HG03064 (cell line): Measurements from ENCODE around the gene RPS27.

Source experiments
- ATAC-seq: cut with Tn5 transposase; IDR thresholded peaks from one replicate; pipeline ENCODE4 v1.9.1; 2021; ENCODE audit warnings: low read depth; ENCODE audit not compliant: unreplicated experiment

Gene RPS27

DNA sequence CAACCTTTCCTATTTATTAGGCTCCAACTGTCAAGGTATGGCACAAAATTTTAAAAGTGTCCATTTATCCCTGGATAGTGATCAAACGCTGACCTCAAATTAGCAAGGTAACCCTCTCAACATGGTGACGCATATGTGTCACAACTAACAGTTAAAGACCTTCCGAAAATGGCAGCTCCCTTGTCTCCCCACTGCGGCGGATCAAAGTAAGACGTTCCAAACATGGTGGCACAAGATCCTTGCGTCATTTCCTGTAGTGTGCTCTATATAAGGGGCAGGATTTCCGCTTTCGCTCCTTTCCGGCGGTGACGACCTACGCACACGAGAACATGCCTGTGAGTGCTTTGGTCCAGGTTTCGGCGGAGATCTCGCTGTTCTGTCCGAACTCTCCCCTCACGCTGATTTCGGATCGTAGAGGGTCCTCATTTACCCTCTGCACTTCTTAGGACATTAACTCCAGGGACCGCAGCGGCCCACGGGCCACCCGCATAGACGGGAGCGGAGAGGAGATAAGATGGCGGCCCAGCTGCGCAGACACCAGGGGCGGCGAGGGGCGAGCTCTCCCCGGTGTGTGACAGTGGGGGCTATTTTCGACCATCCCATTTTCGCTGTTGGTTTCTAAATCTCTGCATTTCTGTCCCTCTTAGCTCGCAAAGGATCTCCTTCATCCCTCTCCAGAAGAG, at the start of gene RPS27:
Gene RPS27, plus strand, starts transcription at position 295 of the 683 bp plus-strand sequence. Its CDS starts 35 bp downstream, at position 330.
- ATAC-seq, result peak; percentile 50

DNA sequence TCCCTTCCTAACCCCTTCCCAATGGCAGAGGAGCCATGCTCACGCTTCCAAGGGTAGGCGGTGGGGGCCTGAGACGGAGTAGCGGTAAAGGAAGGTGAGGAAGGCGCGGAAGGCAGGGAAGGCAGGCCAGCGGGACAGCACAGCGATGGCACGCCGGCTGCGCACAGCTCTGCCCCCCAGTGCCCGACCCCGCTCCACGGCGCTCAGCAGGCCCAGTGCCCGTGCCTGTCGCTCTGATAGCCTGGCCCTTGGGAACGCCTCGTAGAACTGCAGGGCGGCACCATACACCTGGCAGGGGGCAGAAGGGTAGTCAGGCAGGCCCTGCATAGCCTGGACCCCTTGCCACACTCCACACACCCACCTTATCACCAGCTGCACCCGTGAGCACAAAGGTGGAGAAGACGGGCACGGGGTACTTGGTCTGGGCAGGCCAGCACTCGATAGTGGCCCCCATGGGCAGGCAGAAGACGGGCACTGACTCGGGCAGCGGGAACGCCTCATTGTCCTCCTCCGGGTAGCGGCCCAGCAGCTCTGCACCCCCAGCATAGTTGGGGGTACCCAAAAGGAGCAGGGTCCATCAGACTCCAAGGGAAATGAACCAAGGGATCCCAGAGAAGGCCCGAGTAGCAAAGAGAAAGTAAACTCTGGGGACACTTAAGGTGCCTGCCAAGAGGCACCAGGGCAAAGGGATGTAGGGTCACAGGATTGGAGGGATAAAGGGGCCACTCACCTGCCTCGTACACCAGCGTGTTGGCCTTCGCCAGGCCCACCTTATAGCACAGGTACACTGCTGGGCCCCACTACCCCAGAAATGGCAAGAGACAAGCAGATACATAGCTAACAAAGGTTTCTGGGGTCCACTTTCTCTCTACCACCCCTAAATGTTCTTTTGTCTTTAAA, 48.5 kb upstream of the RPS27 start:
- no peak for ATAC-seq

DNA sequence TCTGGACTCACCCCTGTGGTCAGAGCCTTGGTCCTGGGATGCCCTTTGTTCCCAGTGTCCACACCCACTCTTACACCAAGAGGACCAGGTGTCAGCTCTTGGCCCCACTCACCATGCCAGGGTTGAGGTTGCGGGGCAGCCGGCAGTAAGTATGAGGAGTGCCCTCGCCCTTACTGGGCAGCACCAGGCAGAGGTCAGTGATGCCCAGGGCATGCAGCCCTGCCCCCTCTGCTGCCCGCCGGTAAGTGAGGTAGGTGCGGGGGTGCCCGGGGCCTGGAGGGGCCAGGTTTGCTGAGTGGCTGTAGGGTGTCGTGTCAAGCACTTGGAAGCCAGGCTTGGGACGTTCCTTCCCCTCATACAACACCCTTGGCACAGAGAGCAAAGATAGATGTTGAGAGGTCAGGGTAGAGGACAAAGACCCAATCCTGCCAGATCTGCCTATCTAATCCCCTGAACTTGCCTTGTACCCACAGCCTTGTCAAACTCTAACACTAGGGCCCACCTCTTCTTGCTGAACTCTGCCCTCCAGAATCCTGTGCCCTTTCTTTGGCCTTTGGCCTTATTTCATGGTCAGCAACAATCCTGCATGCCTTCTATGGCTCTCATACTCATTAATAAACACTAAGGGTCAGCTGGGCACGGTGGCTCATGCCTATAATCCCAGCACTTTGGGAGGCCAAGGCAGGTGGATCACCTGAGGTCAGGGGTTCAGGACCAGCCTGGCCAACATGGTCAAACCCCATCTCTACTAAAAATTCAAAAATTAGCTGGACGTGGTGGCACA, 47.6 kb upstream of the RPS27 start:
- ATAC-seq, result no peak

DNA sequence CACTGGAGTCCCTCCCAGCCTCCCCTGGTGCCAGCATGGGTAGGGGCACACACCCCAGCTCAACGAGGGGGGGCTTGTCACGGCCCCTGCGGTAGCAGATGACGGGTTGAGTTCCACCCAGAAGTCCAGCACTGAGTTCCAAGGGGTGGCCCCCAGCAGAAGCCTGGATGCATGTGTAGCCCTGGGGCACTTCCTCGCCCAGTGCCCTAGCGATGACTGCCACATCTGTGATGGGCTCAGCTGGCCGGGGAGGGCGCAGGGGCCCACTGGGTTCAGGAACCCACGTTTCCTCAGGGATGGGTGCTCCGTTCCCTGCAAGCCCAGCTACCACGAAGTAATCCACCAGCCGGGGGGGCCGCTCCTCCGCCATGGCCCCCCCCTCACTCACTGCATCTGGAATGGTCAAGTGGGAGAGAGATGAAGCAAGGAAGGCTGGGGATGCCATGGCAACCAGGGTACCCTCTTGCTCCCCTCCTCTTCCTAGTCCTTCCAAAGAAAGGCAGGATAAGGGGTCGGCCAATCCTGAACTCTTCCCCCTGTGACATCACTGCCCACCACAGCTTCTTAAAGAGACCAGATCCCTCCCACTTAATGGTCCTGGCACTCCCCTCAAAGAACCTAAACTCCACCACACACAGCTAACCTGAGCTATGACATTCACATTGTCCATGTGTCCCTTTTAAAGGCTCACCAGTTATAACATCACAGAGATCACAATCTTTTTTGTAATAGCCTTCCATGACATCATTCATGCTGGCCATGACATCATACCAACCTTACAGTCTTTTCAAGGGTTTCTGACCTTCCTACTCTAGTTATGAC, 46.3 kb upstream of the RPS27 start:
- ATAC-seq, result no peak

DNA sequence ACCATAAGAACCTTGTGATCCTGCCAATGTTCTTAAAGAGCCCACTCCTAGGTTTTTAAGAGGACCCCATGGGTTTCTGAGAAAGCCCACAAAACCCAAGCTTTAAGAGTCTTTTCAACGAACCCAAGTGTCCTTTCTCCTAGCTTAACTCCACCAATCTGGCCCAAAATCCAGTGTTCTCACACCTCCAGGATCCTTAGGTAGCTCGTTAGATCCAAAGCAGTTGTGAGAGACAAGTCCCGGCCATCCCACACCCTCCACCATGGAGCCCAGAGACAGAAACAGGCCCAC, 45.8 kb upstream of the RPS27 start:
- no peak for ATAC-seq

DNA sequence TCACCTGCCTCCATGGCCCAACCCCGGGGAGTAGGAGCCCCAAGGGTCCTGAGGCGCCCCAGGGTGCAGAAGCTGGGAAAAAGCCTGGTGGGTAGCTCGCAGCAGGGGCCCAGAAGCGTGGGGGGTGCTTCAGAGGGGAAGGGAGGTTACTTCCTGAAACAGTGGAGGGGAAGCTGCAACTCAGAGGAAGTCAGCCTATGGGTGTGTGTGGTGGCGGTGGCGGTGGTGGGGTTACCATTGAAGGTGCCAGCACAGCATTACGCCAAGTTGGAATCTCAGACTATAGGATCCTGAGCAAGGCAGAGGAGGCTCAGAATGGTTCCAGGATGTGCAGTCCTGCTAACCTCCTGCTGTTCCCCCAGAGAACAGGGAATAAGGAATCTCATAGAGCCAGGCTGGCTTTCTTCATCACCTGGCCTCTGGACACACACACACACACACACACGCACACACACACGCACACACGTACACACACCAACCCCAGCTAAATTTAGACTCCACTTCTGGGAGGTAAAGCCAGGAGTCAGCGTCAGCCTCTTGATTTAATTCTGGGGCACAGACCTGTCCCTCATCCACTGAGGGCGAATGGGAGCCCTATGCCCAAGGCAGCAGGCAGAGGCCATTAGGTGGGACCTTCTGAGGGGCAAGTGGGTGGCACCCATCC, 45.3 kb upstream of the RPS27 start:
- ATAC-seq, result no peak

DNA sequence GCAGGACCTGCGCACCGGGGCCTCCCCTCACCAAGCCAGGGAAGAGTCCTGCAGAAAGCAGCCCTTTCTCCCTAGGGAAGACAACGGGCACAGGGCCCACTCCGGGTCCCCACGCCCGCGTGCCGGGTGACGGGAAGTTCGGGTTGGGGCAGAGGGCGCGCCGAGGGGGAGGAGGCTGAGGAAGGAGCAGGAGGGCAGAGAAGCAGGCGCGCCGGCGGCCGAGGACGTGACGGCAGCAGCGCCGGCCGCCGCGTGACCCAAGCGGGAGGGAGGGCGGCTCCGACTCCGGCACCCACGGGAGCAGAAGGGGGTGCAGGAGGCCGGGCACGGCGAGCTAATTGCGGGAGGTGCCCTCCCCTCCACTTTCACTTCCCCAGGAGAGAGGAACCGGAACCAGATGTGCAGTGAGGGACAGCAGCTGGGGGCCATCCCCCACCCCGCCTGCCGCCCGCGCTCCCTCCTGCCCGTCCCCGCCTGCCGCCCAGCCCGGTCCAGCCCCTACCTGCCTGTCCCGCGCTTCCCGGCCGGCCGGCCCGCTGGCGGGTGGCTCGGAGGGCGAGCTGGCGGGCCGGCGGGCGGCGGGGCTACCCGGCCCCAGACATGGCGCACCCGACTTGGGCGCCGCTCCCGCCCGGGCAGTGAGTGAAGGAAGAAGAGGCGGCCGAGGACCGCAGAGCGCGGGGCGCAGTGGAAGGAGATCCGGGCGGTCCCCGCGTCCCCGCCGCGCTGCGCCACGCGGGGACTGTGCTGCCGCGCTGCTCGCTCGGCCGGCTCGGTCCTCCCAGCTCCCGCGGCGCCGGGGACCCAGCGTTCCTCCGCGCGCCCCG, 44.6 kb upstream of the RPS27 start:
- peak; percentile 63 for ATAC-seq

DNA sequence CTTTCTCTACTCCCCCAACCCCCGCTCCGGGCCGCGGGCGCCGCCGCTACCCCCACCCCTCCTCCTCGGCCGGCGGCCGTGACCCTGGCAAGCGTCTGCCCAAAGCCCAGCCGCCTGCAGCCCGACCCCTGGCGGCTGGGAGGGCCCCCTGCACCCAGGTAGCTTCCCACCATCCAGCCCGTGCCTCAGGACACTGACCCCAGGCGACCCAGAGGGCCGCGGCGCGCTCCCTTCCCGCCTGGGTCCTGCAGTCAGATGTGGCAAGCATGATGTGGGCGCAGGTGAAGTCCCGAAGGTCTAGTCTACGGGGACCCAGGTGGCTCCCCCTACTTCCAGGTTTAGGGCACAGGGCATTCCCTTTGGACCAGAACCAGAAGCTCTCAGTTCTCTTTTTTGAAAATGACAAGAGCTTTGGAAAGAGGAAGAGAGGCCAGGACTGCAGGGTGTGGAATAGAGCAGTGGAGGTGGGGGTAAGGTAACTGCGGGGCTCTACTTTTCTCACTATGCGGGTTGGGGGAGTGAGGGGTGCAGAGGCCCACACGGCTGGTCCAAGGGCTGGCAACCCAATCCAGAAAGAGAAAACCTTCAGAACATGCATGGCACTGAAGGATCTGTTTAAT, 43.8 kb upstream of the RPS27 start, which contains the start of gene DENND4B:
Gene DENND4B, minus strand, starts transcription at position 97 of the 620 bp plus-strand sequence. CDS start 2,344 bp downstream, outside the sequence.
- peak; percentile 62 for ATAC-seq

DNA sequence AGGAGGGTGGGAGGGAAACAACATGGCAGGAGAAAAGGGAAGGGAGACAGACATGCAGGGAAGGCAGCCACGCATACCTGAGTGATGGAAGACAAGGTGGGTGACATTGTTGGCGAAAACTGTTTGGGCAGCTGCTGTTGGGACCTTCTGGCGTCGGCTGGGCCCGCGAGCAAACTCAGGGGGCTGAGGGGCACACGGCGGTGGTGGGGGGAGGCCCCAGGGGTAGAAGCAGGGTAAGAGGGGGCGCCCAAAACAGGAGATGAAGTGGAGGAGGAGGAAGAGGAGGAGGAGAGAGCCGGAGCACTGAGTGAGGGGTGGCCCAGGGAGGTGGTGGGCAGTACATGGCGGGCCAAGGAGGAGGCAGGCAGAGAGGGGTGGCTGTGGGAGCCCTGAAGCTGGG, 39.4 kb upstream of the RPS27 start:
- ATAC-seq, result no peak

DNA sequence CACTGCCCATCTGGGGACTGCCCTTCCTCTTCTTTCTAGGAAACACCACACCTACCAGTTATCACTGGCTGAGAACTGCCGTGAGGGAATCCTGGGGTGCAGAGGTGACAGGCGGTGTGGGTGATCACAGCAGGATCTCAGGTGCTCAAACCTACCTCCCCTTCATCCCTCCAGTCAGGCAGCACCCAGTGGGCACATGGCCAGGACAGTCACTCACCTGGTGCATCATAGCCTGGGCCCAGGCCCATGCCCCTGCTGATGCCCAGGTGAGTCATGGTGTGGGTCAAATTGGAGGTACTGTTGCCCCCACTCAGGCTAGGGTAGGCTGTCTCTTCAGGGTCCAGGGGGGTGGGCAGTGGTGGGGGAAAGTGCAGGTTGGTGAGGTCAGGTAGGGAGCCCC, 38.8 kb upstream of the RPS27 start:
- ATAC-seq, result no peak

DNA sequence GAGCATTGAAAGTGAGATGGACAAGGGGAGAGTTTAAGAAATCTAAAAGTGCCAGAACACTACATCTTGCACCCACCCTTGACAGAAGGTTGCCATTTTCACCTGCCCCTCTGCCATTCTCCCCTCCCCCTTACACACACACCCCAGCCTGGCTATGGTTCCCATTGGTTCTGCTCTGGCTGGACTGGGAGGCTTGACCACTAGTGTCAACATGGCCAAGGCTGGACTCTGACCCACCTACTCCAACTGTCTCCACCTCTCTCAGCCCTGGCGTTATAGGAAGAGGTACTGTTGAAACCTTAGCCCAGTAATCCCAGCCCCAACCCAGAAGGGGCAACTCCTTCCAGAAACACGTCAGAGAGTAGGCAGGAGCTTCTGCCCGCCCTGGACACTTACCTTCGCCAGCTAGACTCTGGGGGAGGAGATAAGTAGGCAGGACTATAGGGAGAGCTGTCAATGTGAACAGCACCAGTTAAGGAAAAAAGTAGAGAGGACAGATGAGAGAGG, 36.6 kb upstream of the RPS27 start:
- no peak for ATAC-seq

DNA sequence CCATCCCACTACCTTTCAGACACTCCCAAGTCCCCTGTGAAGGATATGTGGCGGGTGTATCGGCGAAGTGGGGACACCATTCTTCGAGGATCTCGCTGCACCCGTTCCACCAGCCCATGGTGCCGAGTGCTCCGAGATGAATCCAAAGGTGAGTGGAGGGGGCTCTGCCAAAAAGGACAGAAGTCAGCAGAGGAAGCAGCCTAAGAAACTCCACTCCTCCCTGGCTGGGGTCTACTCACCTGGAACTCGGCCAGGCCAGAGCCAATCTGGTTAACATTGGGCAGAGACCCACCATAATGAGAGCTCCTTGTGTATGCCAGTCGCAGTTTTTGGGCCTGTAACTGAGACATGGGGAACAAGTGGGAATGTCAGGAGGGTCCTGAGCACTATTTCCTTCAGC, 35.7 kb upstream of the RPS27 start:
- no peak for ATAC-seq

DNA sequence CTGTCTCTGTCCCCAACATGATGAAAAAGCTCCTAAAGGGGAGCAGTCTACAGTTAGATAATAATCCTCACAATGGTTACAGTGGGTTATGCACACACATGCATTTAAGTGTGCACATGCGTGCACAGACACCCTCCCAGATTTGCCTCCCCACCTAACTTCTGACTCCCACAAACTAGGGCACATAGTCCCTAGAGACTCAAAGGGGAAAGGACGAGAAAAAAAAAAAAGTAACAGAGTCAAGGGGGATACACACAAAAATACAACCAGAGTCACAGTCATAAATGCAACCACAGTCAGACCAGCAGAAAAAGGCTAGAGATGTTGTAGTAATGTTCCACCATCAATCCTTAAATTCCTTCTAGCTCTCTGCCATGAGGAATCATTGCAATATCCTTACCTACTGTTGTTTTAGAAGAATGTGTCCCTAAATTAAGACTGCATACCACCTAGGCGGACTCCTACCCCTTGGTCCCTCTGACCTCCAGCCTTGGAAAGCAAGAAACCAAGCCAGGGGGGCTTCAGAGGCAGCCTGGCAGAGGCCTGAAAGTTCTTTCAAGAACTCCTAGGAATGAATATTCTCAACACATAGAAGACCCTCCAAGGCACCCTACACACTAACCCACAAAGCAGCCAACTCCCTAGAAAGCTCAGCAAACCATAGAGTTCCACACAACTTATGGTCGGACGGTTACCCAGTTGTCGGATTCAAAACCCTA, 33.4 kb upstream of the RPS27 start:
- no peak for ATAC-seq

DNA sequence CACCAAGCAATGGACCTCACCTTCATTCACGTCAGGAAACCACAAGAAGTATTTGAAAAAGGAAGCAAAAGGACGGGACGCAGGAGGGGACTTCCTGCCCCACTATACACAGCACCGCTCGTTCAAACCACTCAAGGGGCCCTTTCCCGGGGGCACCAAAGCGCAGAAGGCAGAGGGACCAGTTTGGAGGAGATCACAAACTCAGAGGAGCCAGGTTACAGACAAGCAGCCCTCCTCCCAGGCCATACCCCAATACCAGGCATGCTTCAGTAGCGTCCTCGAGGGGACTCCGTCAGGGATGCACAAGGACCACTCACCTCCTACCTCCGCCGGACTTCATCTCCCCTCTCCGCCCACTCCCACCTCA, 32.8 kb upstream of the RPS27 start:
- no peak for ATAC-seq

DNA sequence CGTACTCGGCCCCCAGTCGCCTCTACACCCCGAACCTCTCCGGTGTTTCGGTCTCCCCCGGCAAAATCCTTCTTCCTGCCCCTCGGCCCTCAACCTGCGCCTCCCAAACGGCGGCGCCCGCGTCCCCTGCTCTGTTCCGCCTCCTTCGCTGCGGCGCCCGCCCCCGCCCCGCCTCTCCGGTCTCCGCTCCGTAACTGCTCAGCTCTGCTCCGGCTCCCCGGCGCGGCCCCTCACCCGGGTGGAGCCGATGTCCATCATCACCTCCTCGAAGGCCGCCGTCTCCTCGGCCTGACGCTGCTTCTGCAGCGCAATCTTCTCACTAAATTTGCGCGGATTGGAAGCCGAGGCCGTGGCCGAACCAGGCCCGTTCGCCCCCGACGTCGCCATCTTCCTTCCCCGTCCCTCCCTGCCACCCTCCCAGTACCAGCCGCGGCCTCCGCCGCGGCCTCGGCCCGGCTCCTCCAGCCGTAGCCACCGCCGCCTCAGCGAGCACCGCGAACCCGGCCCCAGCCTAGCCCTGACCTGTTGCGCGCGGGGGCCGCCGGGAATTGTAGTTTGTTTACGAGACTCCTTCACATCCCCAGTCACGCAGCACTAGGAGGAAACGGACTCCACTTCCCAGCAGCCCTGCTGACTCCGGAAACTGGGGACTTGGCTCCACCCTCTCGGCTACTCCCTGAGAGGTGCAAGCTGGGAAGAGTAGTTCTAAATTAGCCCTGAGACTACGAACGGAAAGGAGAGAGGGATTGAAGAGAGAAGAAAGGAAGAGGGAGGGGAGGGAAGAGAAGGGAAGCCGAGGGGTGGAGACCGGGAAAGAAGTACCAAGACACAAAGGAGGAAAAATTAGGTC, 32.2 kb upstream of the RPS27 start, which contains the start of gene CRTC2:
Gene CRTC2, minus strand, starts transcription at position 502 of the 850 bp plus-strand sequence. Its CDS starts 115 bp downstream, at position 387.
- peak; percentile 63 for ATAC-seq

DNA sequence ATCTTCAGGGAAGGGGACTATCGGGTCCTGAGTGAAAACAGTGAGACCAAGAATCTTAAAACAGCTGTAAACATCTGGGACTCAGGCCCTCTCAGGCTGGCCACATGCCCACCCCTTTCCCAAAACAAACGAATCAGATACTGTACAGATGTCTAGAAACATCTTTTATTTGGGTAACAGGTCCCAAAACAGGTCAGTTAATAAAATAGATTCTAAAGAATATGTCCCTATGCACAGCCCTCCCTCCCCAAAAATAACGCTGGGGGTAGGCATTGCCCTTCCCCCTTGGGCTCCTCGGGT, 31.7 kb upstream of the RPS27 start:
- ATAC-seq, result no peak

DNA sequence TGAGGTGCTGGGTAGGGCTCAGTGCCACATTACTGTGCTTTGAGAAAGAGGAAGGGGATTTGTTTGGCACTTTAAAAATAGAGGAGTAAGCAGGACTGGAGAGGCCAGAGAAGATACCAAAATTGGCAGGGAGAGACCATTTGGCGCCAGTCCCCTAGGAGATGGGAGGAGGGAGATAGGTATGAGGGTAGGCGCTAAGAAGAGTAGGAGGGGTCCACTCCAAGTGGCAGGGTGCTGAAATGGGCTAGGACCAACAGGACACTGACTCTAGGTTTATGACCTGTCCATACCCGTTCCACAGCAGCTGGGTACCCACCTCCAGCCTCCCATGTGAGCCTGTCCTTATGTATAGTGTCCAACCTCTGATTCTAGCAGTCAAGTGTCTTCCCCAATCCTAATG, 31.1 kb upstream of the RPS27 start:
- no peak for ATAC-seq
